Left kidney (tissue), 2 donors: ENCODE results near the gene SIRPG. TPM values are rescaled to one million over a fixed set of nuclear protein-coding genes. Genes with fewer than 3 reads are reported as not detected.
"Not testable (repeated sequence)": the region's sequence is repeated elsewhere in the genome, so short reads cannot be mapped to it uniquely, and the experiment has no call there.

ENCODE experiments used
- DNase-seq: peaks from one replicate; pipeline ENCODE4 v3.0.0-alpha.2; 2013
- polyA plus RNA-seq: library from polyadenylated mRNA; unstranded; fragments of 120-200 nt; gene quantifications from one replicate; pipeline ENCODE4 v1.2.1, GENCODE V29; 2013; ENCODE audit not compliant: insufficient read length

The SIRPG gene
- polyA plus RNA-seq, 1 donor, result not detected

DNA sequence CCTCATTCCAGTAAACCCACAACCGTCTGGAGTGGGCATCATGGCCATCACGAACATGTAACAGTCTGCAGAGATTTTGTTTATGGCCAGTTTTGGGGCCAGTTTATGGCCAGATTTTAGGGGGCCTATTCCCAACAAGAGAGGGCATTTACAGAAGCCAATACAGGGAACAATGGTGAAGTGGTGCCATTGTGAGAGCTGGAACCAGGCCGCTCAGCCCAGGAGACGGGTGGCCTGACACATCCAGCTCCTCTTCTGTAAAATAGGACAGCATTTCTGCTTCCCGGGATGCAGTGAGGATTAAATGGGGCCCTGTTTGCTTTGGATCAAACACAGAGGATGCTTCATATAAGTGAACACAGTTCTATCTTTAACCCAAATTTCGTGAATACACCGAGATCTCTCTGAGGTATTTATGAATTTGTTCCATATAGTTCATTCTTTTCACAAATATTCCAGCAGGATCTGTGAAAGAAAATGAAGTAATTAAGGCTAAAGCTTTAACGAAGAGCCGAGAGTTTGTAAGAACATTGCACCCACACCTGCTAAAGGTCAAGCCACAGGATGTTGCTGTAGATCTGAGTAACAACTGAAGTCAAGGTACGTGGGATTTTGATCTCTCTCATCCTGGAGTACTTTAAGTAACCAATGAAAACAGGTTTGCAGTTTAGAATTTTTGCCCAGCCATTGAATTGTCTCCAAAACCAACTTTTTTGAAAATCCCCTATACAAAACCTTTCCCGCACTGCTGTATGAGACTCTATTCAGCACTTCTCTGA lies 14.5 kb upstream of the SIRPG start:
- no peak for DNase-seq

DNA sequence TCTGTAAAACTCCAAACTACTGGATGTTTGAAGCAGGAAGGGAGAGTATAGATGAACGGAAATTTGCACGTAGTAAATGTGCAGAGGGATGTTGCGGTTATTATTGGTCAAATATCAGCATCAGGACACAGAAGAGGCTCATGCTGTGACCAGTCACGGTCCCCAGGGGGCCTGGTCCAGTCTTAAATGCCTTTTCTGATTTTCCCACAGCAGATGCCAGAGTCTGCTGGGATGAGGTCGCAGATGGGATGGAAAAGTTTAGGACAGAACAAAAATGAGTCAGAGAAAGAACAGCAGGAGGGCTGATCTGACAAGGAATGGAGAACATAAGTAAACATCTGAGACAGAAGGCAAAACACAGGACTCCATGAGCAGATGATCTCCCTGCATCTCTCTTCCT lies 11.7 kb upstream of the SIRPG start:
- DNase-seq, result no peak

DNA sequence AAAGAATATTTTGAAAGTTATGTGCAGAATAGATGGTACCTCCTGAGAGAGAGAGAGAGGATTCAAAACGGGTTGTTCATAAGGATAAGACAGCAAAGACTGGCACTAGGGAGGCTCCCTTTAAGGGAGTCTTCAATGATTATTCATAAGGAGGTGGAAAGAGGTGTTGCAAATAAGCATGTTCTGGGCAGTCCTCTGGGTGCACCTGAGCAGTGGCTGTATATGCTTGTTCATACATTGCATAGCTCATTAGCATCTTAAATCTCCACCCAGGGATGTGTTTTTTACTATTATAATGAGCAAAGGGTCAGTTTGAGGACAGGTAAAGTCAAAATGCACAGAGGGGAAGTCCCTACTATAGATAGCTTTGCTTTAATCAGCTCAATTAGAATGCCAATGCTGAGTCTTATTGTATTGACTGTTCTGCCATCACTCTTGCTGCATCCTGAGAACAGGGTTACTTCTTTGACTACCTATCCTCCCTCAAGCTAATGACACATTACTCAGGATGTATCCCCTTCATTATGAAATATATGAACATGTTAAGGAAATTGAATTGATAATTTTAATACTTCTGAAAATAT lies 10.0 kb upstream of the SIRPG start:
- no peak for DNase-seq

DNA sequence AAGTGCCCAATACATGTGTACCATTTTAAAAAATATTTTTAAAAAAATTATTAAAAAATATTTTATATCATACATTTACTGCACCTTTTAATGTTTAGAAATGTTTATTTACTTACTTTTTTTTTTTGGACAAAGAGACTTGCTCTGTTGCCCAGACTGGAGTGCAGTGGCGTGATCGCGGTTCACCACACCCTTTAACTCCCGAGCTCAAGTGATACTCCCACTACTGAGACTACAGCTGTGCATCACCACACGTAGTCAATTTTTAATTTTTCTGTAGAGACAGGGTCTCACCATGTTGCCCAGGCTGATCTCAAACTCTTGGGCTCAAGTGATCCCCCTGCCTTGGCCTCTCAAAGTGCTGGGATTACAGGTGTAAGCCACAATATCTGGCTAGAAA lies 9.2 kb upstream of the SIRPG start:
- no peak for DNase-seq

DNA sequence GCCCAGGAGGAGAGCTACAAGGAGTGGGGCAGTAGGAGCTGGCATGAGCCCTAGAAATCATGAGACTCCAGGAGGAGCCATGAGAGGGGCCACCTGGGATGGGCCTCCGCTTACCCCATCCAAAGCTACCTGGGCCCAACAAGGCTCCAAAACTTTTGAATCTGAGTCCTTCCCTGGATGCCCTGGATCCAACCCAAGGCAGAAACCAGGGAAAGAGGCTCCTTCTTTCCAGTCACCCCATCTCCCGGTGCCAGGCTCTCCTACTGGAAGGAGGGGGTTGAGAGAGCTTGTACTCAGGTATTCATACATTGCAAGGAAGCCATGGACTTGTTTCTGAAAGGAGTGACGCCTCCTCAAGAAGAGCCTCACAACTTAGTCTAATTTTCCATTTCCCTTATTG lies 7.8 kb upstream of the SIRPG start:
- DNase-seq, result no peak

DNA sequence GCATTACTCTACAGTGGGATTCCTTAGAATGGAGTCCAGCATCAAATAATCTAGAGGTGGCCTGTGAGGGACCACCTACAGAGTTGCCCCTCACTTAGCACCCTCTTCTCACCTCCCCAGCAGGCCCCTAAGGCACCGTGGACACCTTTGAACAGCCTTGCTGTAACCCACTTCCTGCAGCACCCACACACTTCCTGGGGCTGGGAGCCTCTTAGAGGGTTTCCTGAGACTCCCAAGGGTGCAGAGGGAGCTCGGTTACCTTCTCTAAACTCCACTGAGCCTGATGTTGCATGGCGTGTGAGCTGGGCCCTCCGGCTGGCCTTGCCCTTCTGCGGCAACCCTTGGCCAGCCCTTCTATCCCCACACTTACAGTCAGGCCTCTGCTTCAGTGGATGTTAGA lies 7.3 kb upstream of the SIRPG start:
- no peak for DNase-seq

DNA sequence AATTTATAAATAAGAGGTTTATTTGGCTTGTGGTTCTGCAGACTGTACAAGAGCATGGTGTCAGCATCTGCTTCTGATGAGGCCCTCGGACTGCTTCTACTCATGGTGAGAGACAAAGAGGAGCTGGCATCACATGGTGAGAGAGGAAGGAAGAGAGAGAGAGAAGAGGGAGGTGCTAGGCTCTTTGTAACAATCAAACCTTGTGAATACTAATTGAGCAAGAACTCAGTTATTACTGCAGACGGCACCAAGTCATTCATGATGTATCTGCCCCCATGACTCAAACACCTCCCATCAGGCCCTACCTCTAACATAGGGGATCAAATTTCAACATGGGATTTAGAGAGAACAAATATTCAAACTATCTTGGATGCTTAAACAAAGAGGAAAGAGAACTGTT lies 6.3 kb upstream of the SIRPG start:
- DNase-seq, result no peak

DNA sequence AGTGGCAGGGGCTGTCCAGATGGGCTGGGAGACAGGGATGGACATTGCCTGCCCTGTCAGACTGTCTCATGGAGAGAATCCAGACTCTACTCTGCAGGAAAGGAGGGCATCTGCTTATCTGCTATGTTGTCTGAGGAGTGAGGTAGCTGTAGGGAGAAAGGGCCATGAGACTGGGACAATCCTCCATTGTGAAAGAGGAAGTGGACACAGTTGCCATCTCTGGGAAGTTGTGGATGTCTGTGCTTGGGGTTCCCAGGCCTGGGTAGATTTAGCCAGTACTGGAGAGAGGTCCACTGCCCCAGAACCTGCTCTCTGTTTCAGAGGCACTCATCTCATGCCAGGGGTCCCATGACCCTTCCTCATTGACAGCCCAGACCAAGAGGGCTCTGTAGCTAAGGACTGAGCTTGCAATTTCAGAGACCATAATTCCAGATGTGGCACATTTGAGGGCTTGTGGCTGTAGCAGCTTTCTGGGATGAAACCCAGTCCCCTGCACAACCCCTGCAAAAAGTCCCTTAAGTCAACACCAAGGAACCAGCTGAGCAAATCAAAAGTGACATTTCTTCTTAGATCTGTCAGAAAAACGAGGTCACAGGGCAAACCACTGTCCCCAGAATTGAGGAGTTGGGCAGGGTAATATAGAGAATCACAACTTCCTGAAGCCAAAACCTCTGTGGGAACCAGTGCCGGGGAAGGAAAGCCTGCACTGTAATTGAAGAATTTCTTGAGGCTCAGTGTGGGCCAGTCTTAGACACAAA lies 4.1 kb upstream of the SIRPG start:
- DNase-seq, result no peak

DNA sequence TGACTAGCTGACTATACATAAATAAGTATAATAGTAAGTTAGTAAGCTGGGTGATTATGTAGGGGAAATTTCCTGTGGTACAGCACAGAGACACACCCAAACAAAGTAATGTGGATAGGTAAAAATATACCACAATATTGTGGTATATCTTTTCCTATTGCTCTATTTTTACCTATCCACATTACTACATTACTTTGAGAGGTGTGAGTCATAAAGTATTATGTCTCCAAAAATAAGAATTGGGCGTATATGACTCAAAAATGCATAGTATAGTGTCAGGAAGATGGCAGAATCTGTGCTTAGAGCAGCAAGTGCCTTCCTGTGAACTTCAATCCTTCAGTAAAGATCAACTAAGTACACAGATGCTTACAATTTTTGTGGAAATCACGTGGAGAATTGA lies 2.7 kb upstream of the SIRPG start:
- DNase-seq, result no peak

DNA sequence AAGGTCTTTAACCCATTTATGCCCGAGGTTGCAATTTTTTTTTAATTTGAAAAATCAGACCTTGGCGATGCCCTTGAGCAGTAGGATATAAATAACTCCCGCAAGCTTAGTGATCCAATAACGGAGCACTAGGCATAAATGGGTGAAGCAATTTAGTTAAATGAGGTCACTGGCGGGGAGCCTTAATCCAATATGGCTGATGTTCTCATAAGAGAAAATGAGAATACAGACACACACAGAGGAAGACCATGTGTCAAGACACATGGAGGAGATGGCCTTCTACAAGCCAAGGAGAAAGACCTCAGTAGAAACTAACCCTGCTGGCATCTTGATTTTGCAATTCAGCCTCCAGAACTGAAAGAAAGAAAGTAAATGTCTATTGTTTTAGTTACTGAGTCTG lies 735 bp downstream of the SIRPG start:
- DNase-seq, result no peak

DNA sequence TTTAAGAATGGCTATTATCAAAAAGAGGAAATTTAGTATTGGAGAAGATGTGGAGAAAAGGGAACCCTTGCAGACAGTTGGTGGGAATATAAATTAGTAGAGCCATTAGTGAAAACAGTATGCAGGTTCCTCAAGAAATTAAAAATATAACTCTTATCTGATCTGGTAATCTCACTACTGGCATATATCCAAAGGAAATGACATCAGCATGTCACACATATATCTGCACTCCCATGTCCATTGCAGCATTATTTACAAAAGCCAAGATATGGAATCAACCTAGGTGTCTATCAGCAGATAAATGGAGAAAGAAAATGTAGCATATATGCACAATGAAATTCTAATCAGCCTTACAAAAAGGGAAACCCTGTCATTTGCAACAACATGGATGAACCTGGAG lies 2.6 kb downstream of the SIRPG start:
- DNase-seq, result no peak

DNA sequence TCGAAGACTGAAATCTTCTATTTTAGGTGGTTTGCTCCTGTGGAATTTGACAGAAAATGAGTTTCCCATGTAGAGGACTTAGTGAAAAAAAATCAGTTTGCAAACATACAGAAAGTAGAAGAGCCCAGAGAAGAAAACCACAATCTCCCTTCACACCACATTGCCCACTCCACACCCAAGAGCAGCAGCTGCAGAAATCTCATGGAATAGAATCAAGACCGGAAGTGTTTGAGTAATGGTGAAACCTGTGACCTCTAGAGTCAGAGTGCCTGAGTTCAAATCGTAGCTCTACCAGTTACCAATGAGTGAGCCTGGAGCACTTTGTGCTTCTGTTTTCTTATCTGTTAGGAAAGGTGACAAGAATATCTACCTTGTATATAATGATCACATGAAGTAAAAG lies 4.6 kb downstream of the SIRPG start:
- no peak for DNase-seq

DNA sequence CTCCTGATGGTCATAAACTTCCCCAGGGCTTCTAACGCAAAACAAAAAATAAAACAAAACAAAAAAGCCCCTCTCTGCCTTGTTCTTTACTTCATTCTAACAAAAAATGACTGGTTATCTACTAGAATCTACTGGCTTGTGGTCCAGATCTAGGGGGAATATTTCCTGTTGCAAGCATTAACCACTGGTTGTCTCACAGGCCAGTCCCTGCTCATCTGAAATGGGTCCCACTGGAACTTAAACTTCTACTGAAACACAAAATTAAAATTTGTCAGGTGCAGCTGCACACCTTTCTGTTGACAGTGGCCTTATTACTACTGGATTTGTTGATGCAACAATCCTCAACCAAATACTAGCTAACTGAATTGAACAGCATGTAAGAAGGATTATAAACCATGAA lies 5.5 kb downstream of the SIRPG start:
- DNase-seq, result no peak

DNA sequence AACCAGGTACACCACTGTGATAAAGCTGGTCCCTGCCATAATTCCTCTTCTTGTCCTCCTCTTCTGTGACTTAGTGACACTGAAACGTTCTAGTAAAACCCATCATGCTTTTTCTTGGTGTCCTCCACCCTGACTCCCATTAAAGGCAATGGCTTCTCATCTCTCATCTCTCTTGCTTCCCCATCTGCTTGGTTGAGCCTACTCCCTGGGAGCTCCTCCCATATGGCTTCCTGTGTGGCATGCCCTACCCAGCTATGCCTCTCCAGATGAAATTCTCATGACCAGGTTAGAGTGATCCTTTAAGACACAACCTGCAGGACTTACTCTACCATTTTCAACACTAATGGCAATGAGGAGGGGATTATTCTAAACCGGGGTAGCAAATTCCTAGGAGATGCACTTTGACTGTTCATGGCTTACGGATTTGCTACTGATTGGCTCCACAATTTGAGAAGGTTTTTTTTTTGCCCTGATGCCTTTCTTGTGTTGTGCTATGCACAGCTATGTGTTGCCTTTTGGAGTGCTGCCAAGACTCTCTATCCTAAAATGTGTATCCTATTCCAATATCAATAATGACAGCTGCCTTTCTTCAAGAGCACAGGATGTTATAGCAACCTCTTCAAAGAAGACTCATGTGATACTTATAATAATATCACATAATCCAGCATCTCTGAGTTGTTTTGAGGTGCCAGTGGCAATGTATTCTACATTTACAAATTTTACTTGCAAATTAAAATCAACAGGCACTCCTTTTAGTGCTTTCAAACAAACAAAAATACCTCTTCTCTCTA lies 6.1 kb downstream of the SIRPG start:
- no peak for DNase-seq

DNA sequence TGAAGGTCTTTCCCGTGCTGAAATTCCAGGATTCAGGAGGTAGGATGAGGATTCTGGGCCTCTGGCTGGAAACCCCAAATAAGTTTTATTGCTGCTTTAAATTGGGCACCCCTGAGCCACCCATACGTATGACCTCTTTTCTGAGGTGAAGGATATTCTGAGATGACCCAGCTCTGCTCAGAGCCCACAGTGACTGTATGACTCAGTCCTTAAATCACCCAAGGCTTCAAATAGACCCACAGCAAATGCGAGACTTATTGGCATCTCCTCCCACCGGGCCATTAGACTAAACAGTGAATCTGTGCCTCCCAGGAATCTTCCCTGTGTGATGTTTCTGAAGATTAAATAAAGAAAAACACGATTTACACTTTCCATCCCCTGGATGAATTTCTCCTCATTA lies 9.5 kb downstream of the SIRPG start:
- no peak for DNase-seq

DNA sequence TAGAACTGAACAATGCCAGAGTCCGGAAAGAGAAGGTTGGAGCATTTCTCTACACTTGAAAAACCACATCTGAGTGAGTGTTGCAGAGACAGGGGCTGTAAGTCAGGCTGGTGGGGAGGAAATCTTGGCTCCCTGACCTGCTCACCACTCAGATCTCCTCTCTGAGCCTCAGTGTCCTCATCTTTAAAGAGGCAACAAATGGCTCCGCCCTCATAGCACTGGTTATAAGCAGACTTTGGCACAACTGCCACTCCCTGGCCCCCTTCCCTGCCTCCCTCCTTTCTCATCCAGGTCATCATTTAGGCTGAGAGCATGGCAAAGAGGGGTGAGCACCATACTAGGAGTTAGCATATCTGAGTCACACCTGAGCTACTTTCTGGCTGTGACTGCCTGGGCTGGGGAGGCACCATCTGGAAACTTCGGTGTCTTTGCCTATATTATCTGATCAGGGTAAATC lies 10.6 kb downstream of the SIRPG start:
- DNase-seq, result no peak

DNA sequence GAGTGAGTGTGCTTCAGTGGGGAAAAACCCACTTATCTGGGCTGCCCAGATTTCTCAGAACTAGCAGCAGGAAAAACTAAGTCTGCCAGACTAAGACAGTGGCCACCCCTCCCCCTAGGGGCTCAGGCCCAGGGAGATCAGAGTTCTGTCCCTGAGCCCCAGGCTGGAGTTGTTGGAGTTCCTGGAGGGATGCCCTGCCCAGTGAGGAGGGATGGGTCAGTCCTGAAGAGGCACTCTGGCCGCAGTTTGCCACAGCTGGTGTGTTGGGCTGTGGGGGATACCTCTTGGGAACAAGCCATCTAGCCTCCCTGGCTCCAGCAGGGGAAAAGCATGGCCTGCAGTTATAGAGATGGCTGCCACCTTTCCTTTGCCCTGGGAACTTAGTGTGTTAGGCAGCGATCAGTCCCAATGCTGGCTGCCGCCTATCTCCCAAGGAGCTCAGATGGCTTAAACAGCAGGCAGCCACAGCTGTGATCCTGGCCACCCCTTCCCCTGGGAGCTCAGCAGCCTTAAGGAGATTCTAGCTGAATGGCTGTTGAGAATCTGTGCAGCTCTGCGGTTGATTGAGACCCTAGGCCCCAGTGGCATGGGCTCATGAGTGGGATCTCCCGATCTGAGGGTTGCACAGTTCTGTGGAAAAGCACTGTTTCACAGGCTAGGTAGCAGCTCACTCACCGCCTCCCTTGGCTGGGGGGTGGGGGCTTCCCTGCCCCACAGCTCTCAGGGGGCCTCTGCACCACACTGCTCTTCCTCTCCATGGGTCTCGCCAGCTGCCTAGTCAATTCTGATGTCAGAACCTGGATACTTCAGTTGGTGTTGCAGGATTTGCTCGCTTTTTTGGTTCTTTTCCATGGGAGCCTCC lies 13.2 kb downstream of the SIRPG start:
- no peak for DNase-seq

DNA sequence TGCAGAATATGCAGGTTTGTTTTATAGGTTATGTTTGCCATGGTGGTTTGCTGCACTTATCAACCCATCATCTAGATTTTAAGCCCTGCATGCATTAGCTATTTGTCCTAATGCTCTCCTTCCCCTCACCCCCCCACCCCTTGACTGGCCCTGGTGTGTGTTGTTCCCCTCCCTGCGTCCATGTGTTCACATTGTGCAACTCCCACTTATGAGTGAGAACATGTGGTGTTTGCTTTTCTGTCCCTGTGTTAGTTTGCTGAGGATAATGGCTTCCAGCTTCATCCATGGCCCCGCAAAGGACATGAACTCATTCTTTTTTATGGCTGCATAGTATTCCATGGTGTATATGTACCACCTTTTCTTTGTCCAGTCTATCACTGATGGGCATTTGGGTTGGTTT lies 18.9 kb downstream of the SIRPG start:
- DNase-seq, result not testable (repeated sequence)

DNA sequence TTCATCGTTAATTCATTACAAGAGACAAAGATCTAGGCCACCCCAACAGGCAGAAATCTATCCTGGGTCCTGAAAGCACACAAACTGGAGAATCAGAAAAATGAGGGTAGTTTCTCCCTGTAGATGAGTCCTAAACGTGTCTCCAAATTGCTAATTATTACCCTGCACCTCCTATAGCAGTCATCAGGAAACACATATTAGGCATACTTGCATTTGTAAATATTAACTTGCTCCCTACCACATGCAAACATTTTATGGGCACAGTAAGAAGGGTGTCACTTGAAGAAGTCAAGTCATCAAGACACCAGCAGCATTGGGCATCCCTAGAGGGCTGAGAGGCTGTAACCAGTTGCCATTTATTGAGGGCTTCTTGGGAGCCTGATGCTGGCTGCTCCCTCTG lies 19.8 kb downstream of the SIRPG start:
- no peak for DNase-seq

DNA sequence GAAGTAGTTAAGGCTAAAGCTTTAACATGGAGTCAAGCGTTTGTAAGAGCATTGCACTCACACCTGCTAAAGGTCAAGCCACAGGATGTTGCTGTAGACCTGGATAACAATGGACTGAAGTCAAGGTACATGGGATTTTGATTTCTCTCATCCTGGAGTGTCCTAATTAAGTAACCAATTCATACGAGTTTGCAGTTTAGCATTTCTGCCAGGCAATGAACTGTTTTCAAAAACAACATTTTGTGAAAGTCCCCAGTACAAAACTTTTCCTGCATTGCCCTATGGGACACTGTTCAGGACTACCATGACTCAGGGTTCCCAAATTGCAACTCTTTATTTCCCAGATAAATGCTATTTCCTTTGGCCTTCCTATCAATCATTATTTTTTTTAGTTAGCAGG lies 20.4 kb downstream of the SIRPG start:
- DNase-seq, result no peak

DNA sequence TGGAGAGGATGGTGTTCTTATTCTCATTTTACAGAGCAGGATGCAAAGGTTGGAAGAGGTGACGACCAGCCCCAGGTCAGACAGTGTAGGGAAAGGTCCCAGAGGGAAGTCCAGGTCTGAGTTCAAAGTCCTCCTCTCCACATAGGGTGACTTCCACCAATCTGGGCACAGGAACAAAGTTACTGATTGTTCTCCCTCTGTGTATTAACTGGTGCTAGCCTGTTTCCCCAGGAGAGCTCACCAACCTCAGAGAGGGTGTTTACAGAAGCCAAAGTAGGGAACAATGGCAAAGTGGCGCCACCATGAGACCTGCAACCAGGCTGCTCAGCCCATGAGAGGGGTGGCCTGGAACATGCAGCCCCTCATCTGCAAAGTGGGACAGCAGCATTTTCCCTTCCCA lies 21.0 kb downstream of the SIRPG start:
- DNase-seq, result no peak
